Smooth muscle cell (in vitro differentiated cells): ENCODE measurements around the gene KIAA1958. TPM values are rescaled to one million over a fixed set of nuclear protein-coding genes. Genes with fewer than 3 reads are reported as not detected.

Experiments
- DNase-seq: peaks from one replicate; lab custom pipeline; 2025; ENCODE audit not compliant: unreplicated experiment; lab: John Stamatoyannopoulos, UW
- H2AFZ ChIP-seq: fragments of 200-600 bp; sonication (generic); 2 replicates; pipeline ENCODE4 v1.6.0; 2016; ENCODE audit warnings: antibody characterized with exemption, low read depth, mild to moderate bottlenecking
- H3F3A ChIP-seq: fragments of 200-600 bp; sonication (generic); 2 replicates; pipeline ENCODE4 v1.6.0; 2017; ENCODE audit warnings: antibody characterized with exemption, low read depth
- H3K27ac ChIP-seq: fragments of 200-600 bp; sonication (generic); 2 replicates; pipeline ENCODE4 v1.5.1; 2016; ENCODE audit warnings: low read depth, mild to moderate bottlenecking
- H3K27me3 ChIP-seq: fragments of 200-600 bp; sonication (generic); 2 replicates; pipeline ENCODE4 v1.6.1; 2016; ENCODE audit warnings: low read depth, mild to moderate bottlenecking
- H3K36me3 ChIP-seq: fragments of 200-600 bp; sonication (generic); 2 replicates; pipeline ENCODE4 v1.5.1; 2016; ENCODE audit warnings: low read depth
- H3K4me1 ChIP-seq: fragments of 200-600 bp; sonication (generic); 2 replicates; pipeline ENCODE4 v1.5.1; 2016; ENCODE audit warnings: low read depth
- H3K4me2 ChIP-seq: fragments of 200-600 bp; sonication (generic); 2 replicates; pipeline ENCODE4 v1.6.0; 2016; ENCODE audit warnings: mild to moderate bottlenecking
- H3K4me3 ChIP-seq: fragments of 200-600 bp; sonication (generic); 2 replicates; pipeline ENCODE4 v1.5.1; 2016; ENCODE audit warnings: mild to moderate bottlenecking
- H3K79me2 ChIP-seq: fragments of 200-600 bp; sonication (generic); 2 replicates; pipeline ENCODE4 v1.6.0; 2016; ENCODE audit warnings: low read depth, mild to moderate bottlenecking
- H3K9ac ChIP-seq: fragments of 200-600 bp; sonication (generic); 2 replicates; pipeline ENCODE4 v1.6.0; 2016; ENCODE audit warnings: low read depth
- H3K9me3 ChIP-seq: fragments of 200-600 bp; sonication (generic); replicated peaks from 2 replicates; pipeline ENCODE4 v1.5.1; 2016; ENCODE audit warnings: low read depth
- H4K20me1 ChIP-seq: fragments of 200-600 bp; sonication (generic); 2 replicates; pipeline ENCODE4 v1.6.0; 2016; ENCODE audit warnings: low read depth
- CTCF ChIP-seq: fragments of 200-600 bp; sonication (generic); IDR thresholded peaks from 2 replicates; pipeline ENCODE4 v1.5.1; 2017; ENCODE audit warnings: borderline replicate concordance, mild to moderate bottlenecking, antibody characterized with exemption; ENCODE audit not compliant: insufficient read depth, poor library complexity, severe bottlenecking
- WGBS: methylation state at CpG from one replicate; pipeline ENCODE4 v1.1.7; 2016; ENCODE audit warnings: low lambda C conversion rate; 5-methylcytosine and 5-hydroxymethylcytosine counted together
- polyA plus RNA-seq: library from polyadenylated mRNA; unstranded; fragments of >200 nt; fragmentation: Nextera tagmentation; extraction: Ambion mirVana; gene quantifications from 2 replicates; pipeline ENCODE4 v1.2.1, GENCODE V29; 2016
- total RNA-seq: library from RNA; depleted of rRNA; stranded (reverse); fragments of >200 nt; gene quantifications from 2 replicates; pipeline ENCODE4 v1.2.3, GENCODE V29; 2014

Gene KIAA1958
- total and polyA plus RNA-seq, 2 experiments from 2014 or later = 1.1 to 1.8 TPM

- Histone ChIP-seq H3K4me2 (no peak overlapping the region), H2AFZ (no peak overlapping the region), H3K9me3 (no peaks in the 10 kb centered on the region), H4K20me1 (no peaks in the 10 kb centered on the region), H3F3A (no peaks in the 10 kb centered on the region), H3K4me3 (no peak overlapping the region), H3K79me2 (no peaks in the 10 kb centered on the region), H3K4me1 (peaks cover 31% of the 10 kb centered on the region), H3K9ac (peak overlapping the region; percentile 21), H3K27ac (peak overlapping the region; percentile 80), H3K27me3 (no peaks in the 10 kb centered on the region), H3K36me3 (no peaks in the 10 kb centered on the region)
- WGBS = 0% methylated on average over 1 of the region's 1 CpG
- no peak for DNase-seq
- no peak for TF ChIP-seq CTCF
Observed at GRCh38 chr9:112554516-112554915, 67.9 kb downstream of the KIAA1958 start.

GRCh38 chr9:112555101-112555643 lies 68.5 kb downstream of the KIAA1958 start:
- Histone ChIP-seq H3K4me3 (no peak overlapping the region), H3F3A (no peaks in the 10 kb centered on the region), H3K4me2 (no peak overlapping the region), H2AFZ (no peak overlapping the region), H3K27me3 (no peaks in the 10 kb centered on the region), H4K20me1 (no peaks in the 10 kb centered on the region), H3K27ac (peak overlapping the region; percentile 80), H3K9ac (peak overlapping the region; percentile 21), H3K9me3 (no peaks in the 10 kb centered on the region), H3K4me1 (peaks cover 29% of the 10 kb centered on the region), H3K79me2 (no peaks in the 10 kb centered on the region), H3K36me3 (no peaks in the 10 kb centered on the region)
- no peak for TF ChIP-seq CTCF
- no peak for DNase-seq
- 95% methylated on average over 3 of the region's 3 CpGs for WGBS

GRCh38 chr9:112555844-112556482 lies 69.3 kb downstream of the KIAA1958 start:
- H3K4me2 ChIP-seq = no peak overlapping the region
- H3K27ac ChIP-seq = peak overlapping the region; percentile 36
- DNase-seq = no peak
- TF ChIP-seq CTCF = no peak
- no peaks in the 10 kb centered on the region for H3K9me3 ChIP-seq
- no peak overlapping the region for H3K9ac ChIP-seq
- no peaks in the 10 kb centered on the region for H4K20me1 ChIP-seq
- H3K27me3 ChIP-seq = no peaks in the 10 kb centered on the region
- 98% methylated on average over 9 of the region's 9 CpGs for WGBS
- H3K4me3 ChIP-seq = no peak overlapping the region
- H2AFZ ChIP-seq = no peak overlapping the region
- no peaks in the 10 kb centered on the region for H3K79me2 ChIP-seq
- H3F3A ChIP-seq = no peaks in the 10 kb centered on the region
- no peaks in the 10 kb centered on the region for H3K36me3 ChIP-seq
- peaks cover 21% of the 10 kb centered on the region for H3K4me1 ChIP-seq
